Thyroid gland (tissue), 4 donors: ENCODE measurements around the gene SLC35A4.

ENCODE experiments used
- POLR2A ChIP-seq, 2 donors: fragments of 450-650 bp; IDR thresholded peaks; one replicate each; pipeline ENCODE4 v1.6.1; 2017; ENCODE audit warnings: antibody characterized with exemption in 2 of 2, mild to moderate bottlenecking in 2 of 2, moderate library complexity in 1 of 2
- TF ChIP-seq, protein P1 (sequence below), 6 experiments: fragments of 200-600 bp in 3 of 6; fragments of 450-650 bp in 3 of 6; sonication (generic) in 3 of 6; IDR thresholded peaks; one replicate each; pipeline ENCODE4 v1.5.1; 2016 to 2019; ENCODE audit warnings: antibody characterized with exemption in 6 of 6, mild to moderate bottlenecking in 2 of 6, inconsistent platforms in 1 of 6, moderate library complexity in 1 of 6

DNA sequence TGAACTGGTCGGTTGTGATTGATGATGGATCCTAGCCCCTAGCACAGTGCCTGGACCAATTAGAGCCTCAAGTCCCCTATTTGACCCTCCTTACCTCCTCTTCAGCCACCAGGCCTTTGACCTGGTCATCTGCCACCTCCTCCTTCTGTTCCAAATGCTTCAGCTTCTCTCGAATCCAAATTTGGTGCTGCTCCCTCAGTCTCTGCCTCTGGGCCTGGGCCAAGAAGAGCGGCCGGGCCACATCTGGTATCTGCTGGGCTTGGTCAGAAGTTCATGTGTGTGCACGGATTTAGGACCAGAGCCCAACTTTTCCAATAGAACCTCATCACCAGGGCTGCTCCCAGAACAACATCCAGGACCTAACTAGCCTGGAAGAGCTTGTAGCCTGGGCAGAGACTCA is 6.5 kb downstream of the SLC35A4 start:
- TF ChIP-seq, protein P1, sequence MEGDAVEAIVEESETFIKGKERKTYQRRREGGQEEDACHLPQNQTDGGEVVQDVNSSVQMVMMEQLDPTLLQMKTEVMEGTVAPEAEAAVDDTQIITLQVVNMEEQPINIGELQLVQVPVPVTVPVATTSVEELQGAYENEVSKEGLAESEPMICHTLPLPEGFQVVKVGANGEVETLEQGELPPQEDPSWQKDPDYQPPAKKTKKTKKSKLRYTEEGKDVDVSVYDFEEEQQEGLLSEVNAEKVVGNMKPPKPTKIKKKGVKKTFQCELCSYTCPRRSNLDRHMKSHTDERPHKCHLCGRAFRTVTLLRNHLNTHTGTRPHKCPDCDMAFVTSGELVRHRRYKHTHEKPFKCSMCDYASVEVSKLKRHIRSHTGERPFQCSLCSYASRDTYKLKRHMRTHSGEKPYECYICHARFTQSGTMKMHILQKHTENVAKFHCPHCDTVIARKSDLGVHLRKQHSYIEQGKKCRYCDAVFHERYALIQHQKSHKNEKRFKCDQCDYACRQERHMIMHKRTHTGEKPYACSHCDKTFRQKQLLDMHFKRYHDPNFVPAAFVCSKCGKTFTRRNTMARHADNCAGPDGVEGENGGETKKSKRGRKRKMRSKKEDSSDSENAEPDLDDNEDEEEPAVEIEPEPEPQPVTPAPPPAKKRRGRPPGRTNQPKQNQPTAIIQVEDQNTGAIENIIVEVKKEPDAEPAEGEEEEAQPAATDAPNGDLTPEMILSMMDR (IDR thresholded peaks at IDR 0.05) = no peak
- no peak for TF ChIP-seq POLR2A (IDR thresholded peaks at IDR 0.05)
